GM23338 (cell line): Measurements from ENCODE around the gene KIFC3. TPM values are rescaled to one million over a fixed set of nuclear protein-coding genes. Genes with fewer than 3 reads are reported as not detected.
"Not testable (repeated sequence)": the region's sequence is repeated elsewhere in the genome, so short reads cannot be mapped to it uniquely, and the experiment has no call there.

Source experiments
- ATAC-seq: fragments of 200-7000 bp; cut with Tn5 transposase; 3 replicates; pipeline ENCODE4 v1.9.1; 2020
- DNase-seq: peaks from one replicate; pipeline ENCODE4 v3.0.0-alpha.2; 2015; ENCODE audit warnings: low spot score
- H2AFZ ChIP-seq: fragments of 200-600 bp; sonication (generic); 2 replicates; pipeline ENCODE4 v1.8.0; 2016; ENCODE audit warnings: antibody characterized with exemption, mild to moderate bottlenecking, moderate library complexity
- H3F3A ChIP-seq: fragments of 200-600 bp; sonication (generic); replicated peaks from 2 replicates; pipeline ENCODE4 v1.8.0; 2017; ENCODE audit warnings: antibody characterized with exemption, mixed run types, low read depth
- H3K27ac ChIP-seq: fragments of 200-600 bp; sonication (generic); 2 replicates; pipeline ENCODE4 v1.6.1; 2016; ENCODE audit warnings: low read depth
- H3K27me3 ChIP-seq: fragments of 200-600 bp; sonication (generic); 2 replicates; pipeline ENCODE4 v1.8.0; 2016; ENCODE audit warnings: mild to moderate bottlenecking, mixed run types, moderate library complexity; ENCODE audit not compliant: insufficient read depth
- H3K36me3 ChIP-seq: fragments of 200-600 bp; sonication (generic); 2 replicates; pipeline ENCODE4 v1.8.0; 2016; ENCODE audit warnings: mild to moderate bottlenecking; ENCODE audit not compliant: insufficient read depth
- H3K4me1 ChIP-seq: fragments of 200-600 bp; sonication (generic); 2 replicates; pipeline ENCODE4 v1.8.0; 2016; ENCODE audit warnings: mild to moderate bottlenecking, moderate library complexity; ENCODE audit not compliant: insufficient read depth
- H3K4me2 ChIP-seq: fragments of 200-600 bp; sonication (generic); 2 replicates; pipeline ENCODE4 v1.7.1; 2017; ENCODE audit warnings: mixed run types
- H3K4me3 ChIP-seq: fragments of 200-600 bp; sonication (generic); 2 replicates; pipeline ENCODE4 v1.6.1; 2016; ENCODE audit warnings: mixed run types
- H3K79me2 ChIP-seq: fragments of 200-600 bp; sonication (generic); replicated peaks from 2 replicates; pipeline ENCODE4 v1.8.0; 2017; ENCODE audit warnings: mild to moderate bottlenecking; ENCODE audit not compliant: insufficient read depth
- H3K9me2 ChIP-seq: fragments of 200-600 bp; sonication (generic); 2 replicates; pipeline ENCODE4 v1.8.0; 2017; ENCODE audit not compliant: insufficient read depth
- H4K20me1 ChIP-seq: fragments of 200-600 bp; sonication (generic); replicated peaks from 2 replicates; pipeline ENCODE4 v1.8.0; 2017; ENCODE audit warnings: mild to moderate bottlenecking; ENCODE audit not compliant: insufficient read depth
- H3K27ac Mint-ChIP-seq: 2 replicates; pipeline ENCODE4 v1.8.0; 2020; ENCODE audit warnings: inconsistent platforms, mild to moderate bottlenecking, moderate library complexity, mixed read lengths
- H3K27me3 Mint-ChIP-seq: 3 replicates; pipeline ENCODE4 v1.8.0; 2022; ENCODE audit warnings: low read depth, mild to moderate bottlenecking, moderate library complexity, mixed read lengths, inconsistent platforms; ENCODE audit not compliant: insufficient read depth, poor library complexity
- H3K36me3 Mint-ChIP-seq: 3 replicates; pipeline ENCODE4 v1.8.0; 2021; ENCODE audit warnings: low read depth, mild to moderate bottlenecking, inconsistent platforms, moderate library complexity, mixed read lengths
- H3K4me1 Mint-ChIP-seq: 3 replicates; pipeline ENCODE4 v1.8.0; 2020; ENCODE audit warnings: mild to moderate bottlenecking, inconsistent platforms, mixed read lengths
- H3K4me3 Mint-ChIP-seq: 3 replicates; pipeline ENCODE4 v1.8.0; 2021; ENCODE audit warnings: moderate library complexity, mild to moderate bottlenecking, inconsistent platforms, mixed read lengths
- H3K9me3 Mint-ChIP-seq: 3 replicates; pipeline ENCODE4 v1.8.0; 2020; ENCODE audit warnings: moderate library complexity, mild to moderate bottlenecking, inconsistent platforms, mixed read lengths
- CTCF ChIP-seq, 2 experiments: fragments of 200-600 bp in 1 of 2; sonication (generic) in 1 of 2; conservative IDR thresholded peaks; 2 replicates each; pipeline versions ENCODE4 v1.5.1 to v1.6.1; 2016 to 2017; ENCODE audit warnings: antibody characterized with exemption in 2 of 2, low read depth in 2 of 2, mild to moderate bottlenecking in 2 of 2, moderate library complexity in 1 of 2
- EZH2 ChIP-seq: fragments of 200-600 bp; sonication (generic); IDR thresholded peaks from one replicate; pipeline ENCODE4 v1.8.0; 2017; ENCODE audit warnings: antibody characterized with exemption, mild to moderate bottlenecking, low read depth; ENCODE audit not compliant: unreplicated experiment
- EZH2phosphoT487 ChIP-seq: fragments of 200-600 bp; sonication (generic); IDR thresholded peaks from one replicate; pipeline ENCODE4 v1.8.1; 2018; ENCODE audit warnings: antibody characterized with exemption; ENCODE audit not compliant: unreplicated experiment
- JUNB ChIP-seq: IDR thresholded peaks from one replicate; pipeline ENCODE4 v1.6.1; 2016; ENCODE audit warnings: antibody characterized with exemption; ENCODE audit not compliant: unreplicated experiment
- NANOG ChIP-seq: IDR thresholded peaks from 2 replicates; pipeline ENCODE4 v1.6.1; 2016; ENCODE audit warnings: antibody characterized with exemption, borderline replicate concordance
- POLR2AphosphoS5 ChIP-seq: IDR thresholded peaks from 2 replicates; pipeline ENCODE4 v1.6.1; 2016; ENCODE audit warnings: antibody characterized with exemption, low read depth
- STAT1 ChIP-seq: IDR thresholded peaks from one replicate; pipeline ENCODE4 v1.6.1; 2016; ENCODE audit warnings: antibody characterized with exemption; ENCODE audit not compliant: unreplicated experiment
- ZNF114 ChIP-seq: fragments of 250-450 bp; sonication (Bioruptor Pico); IDR thresholded peaks from 2 replicates; pipeline ENCODE4 v1.5.0; 2020; ENCODE audit warnings: mild to moderate bottlenecking, moderate library complexity
- ZNF331 ChIP-seq: fragments of 250-450 bp; sonication (Bioruptor Pico); IDR thresholded peaks from 2 replicates; pipeline ENCODE4 v1.5.0; 2020; ENCODE audit warnings: low read depth, mild to moderate bottlenecking, moderate library complexity
- polyA plus RNA-seq: library from polyadenylated mRNA; unstranded; fragments of >200 nt; fragmentation: Nextera tagmentation; extraction: Ambion mirVana; gene quantifications from 2 replicates; pipeline ENCODE4 v1.2.1, GENCODE V29; 2016
- total RNA-seq: library from RNA; depleted of rRNA; stranded (reverse); fragments of >200 nt; shearing (Covaris generic); gene quantifications from 2 replicates; pipeline ENCODE4 v1.2.3, GENCODE V29; 2014
- TF ChIP-seq, protein P1 (sequence below): IDR thresholded peaks from one replicate; pipeline ENCODE4 v1.6.1; 2018; ENCODE audit warnings: antibody characterized with exemption; ENCODE audit not compliant: unreplicated experiment

KIFC3 gene
- total and polyA plus RNA-seq, 2 experiments from 2014 or later = 4.4 to 12.5 TPM

GRCh38 chr16:57713596-57713995, 88.7 kb downstream of the KIFC3 start (continued):
- TF ChIP-seq CTCF (conservative IDR thresholded peaks at IDR 0.05; ENCODE audit: low read depth in 2 of 2) (no peak), EZH2phosphoT487 (no peak)

DNA sequence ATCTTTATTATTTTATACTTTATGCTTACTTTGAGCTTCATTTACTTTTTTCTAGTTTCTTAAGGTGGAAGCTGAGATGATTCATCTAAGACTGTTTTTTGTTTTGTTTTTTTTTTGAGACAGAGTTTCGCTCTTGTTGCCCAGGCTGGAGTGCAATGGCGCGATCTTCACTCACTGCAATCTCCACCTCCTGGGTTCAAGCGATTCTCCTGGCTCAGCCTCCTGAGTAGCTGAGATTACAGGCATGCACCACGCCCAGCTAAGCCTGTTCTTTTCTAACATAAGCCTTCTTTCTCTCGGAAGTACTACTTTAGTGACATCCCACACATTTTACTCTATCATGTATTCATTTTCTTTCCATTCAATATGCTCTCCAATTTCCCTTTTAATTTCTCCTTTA, 89.7 kb downstream of the KIFC3 start:
- H3K4me3 Mint-ChIP-seq = not testable (repeated sequence)

DNA sequence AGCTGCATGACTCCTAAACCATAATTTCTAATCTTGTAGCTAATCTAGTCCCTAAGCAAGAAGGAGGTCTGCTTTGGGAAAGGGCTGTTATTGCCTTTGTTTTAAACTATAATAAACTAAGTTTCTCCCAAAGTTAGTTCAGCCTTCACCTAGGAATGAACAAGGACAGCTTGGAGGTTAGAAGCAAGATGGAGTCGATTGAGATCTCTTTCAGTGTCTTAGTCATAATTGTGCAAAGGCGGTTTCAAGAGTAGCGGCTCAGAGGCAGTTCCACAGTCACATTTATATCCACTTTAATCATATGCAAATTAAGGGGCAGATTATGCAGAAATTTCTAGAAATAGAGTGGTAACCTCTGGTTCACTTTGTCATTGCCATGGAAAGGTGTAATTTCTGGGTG, 90.3 kb downstream of the KIFC3 start:
- H3K4me1 Mint-ChIP-seq = no peaks in the 10 kb centered on the region
- H3K36me3 Mint-ChIP-seq = no peaks in the 10 kb centered on the region
- Histone ChIP-seq H3K36me3 (no peaks in the 10 kb centered on the region), H3K9me2 (no peaks in the 10 kb centered on the region), H3K4me1 (no peaks in the 10 kb centered on the region), H3K27ac (no peak overlapping the region), H2AFZ (no peak overlapping the region), H3K4me2 (no peak overlapping the region), H4K20me1 (no peaks in the 10 kb centered on the region), H3K79me2 (no peaks in the 10 kb centered on the region), H3K27me3 (no peaks in the 10 kb centered on the region), H3K4me3 (no peak overlapping the region), H3F3A (no peaks in the 10 kb centered on the region)
- DNase-seq (no peak), ATAC-seq (no peak)
- H3K4me3 Mint-ChIP-seq = no peak overlapping the region
- H3K27me3 Mint-ChIP-seq = peaks cover 9% of the 10 kb centered on the region
- no peaks in the 10 kb centered on the region for H3K9me3 Mint-ChIP-seq
- H3K27ac Mint-ChIP-seq = no peak overlapping the region
- TF ChIP-seq POLR2AphosphoS5 (no peak), ZNF114 (CRISPR knock-in tag) (no peak), ZNF331 (no peak), EZH2 (no peak), EZH2phosphoT487 (no peak), CTCF (conservative IDR thresholded peaks at IDR 0.05; ENCODE audit: low read depth in 2 of 2) (no peak), JUNB (no peak), STAT1 (no peak), NANOG (no peak)
- TF ChIP-seq, protein P1, sequence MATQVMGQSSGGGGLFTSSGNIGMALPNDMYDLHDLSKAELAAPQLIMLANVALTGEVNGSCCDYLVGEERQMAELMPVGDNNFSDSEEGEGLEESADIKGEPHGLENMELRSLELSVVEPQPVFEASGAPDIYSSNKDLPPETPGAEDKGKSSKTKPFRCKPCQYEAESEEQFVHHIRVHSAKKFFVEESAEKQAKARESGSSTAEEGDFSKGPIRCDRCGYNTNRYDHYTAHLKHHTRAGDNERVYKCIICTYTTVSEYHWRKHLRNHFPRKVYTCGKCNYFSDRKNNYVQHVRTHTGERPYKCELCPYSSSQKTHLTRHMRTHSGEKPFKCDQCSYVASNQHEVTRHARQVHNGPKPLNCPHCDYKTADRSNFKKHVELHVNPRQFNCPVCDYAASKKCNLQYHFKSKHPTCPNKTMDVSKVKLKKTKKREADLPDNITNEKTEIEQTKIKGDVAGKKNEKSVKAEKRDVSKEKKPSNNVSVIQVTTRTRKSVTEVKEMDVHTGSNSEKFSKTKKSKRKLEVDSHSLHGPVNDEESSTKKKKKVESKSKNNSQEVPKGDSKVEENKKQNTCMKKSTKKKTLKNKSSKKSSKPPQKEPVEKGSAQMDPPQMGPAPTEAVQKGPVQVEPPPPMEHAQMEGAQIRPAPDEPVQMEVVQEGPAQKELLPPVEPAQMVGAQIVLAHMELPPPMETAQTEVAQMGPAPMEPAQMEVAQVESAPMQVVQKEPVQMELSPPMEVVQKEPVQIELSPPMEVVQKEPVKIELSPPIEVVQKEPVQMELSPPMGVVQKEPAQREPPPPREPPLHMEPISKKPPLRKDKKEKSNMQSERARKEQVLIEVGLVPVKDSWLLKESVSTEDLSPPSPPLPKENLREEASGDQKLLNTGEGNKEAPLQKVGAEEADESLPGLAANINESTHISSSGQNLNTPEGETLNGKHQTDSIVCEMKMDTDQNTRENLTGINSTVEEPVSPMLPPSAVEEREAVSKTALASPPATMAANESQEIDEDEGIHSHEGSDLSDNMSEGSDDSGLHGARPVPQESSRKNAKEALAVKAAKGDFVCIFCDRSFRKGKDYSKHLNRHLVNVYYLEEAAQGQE = no peak

More for the DNA sequence above, 89.7 kb downstream of the KIFC3 start:
- H3K36me3 Mint-ChIP-seq, H3K27me3 Mint-ChIP-seq, H3K27ac Mint-ChIP-seq, H3K9me2 ChIP-seq, H3F3A ChIP-seq, H2AFZ ChIP-seq, H3K36me3 ChIP-seq, H3K4me2 ChIP-seq, H3K4me3 ChIP-seq, H3K27ac ChIP-seq, H3K4me1 Mint-ChIP-seq, H3K79me2 ChIP-seq, H3K27me3 ChIP-seq, DNase-seq, H3K4me1 ChIP-seq, H4K20me1 ChIP-seq, H3K9me3 Mint-ChIP-seq, ATAC-seq: not testable (repeated sequence)
